Ramos (cell line): ENCODE results near the gene NEU4.
"Not testable (repeated sequence)": the region's sequence is repeated elsewhere in the genome, so short reads cannot be mapped to it uniquely, and the experiment has no call there.

Experiments used
- in situ Hi-C: fragments of 300-500 bp; cut with MboI; formaldehyde crosslinking; loops from one replicate; pipeline ENCODE4 v1.14.3; 2022; ENCODE audit warnings: low sequenced_read_pairs; ENCODE audit not compliant: unreplicated experiment

NEU4 gene, protein sequence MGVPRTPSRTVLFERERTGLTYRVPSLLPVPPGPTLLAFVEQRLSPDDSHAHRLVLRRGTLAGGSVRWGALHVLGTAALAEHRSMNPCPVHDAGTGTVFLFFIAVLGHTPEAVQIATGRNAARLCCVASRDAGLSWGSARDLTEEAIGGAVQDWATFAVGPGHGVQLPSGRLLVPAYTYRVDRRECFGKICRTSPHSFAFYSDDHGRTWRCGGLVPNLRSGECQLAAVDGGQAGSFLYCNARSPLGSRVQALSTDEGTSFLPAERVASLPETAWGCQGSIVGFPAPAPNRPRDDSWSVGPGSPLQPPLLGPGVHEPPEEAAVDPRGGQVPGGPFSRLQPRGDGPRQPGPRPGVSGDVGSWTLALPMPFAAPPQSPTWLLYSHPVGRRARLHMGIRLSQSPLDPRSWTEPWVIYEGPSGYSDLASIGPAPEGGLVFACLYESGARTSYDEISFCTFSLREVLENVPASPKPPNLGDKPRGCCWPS

GRCh38 chr2:241808721-241809382 lies at the start of gene NEU4:
Gene NEU4, plus strand, starts transcription at chr2:241809193. Its CDS starts 5,292 bp downstream, at chr2:241814485.
- in situ Hi-C loops: no loop called here

GRCh38 chr2:241759893-241760292 lies 49.1 kb upstream of the NEU4 start:
- in situ Hi-C loops: not testable (repeated sequence)

- in situ Hi-C loops: no loop called here
Measured at GRCh38 chr2:241760301-241760771, 48.7 kb upstream of the NEU4 start.

- in situ Hi-C loops: no loop called here
Measured at GRCh38 chr2:241762321-241762932, 46.6 kb upstream of the NEU4 start.

- in situ Hi-C loops: no loop called here
Measured at GRCh38 chr2:241762933-241763369, 46.0 kb upstream of the NEU4 start.

GRCh38 chr2:241763551-241764274 lies 45.3 kb upstream of the NEU4 start:
- in situ Hi-C loops: no loop called here

DNA sequence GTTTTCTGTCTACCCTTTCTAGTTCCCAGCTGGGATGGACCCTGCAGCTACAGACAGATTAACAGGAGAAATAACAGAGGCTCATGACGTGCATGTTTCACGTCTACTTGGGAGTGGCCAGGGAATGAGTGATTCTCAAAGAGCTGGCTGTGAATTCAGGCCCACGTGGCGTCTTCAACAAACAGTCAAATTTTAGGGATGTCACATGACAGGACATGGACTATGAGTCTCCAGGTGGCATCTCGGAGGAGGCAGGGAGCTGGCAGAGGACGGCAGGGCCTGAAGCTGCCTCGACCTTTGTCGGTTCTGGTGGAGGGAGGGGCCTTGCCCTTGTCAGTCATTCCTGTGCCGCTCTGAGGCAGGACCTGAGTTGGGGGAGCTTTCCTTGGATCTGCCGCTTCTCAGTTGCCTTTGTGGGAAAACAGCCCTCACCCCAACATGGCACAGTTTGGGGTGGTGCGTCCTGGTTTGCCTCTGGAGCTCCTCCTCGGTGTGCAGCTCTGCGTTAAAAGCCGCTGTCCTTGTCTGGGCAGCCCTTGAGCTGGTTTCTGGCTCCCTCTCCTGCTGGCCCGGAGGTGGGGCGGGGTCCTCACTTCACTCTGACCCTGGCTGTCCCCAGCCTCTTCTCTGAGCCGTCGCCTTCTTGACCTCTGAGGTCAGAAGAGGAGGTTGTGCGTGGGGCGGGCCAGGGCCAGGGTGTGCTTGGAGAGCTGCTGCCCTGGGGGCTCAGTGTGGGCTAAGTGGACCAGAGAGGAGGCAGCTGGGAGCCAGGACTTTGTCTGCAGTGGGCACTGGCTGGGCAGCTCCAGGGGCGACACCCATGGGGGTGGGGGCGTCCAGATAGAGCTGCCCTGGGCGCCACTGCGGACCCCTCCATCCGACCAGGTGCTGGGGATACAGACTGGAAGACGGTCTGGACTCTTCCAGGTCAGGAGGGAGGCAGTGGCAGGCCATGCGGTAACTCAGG lies 44.4 kb upstream of the NEU4 start:
- in situ Hi-C loops: no loop called here

- in situ Hi-C loops: no loop called here
Measured at GRCh38 chr2:241767464-241768250, 41.3 kb upstream of the NEU4 start.

- in situ Hi-C loops: no loop called here
Measured at GRCh38 chr2:241768251-241768711, 40.7 kb upstream of the NEU4 start.

GRCh38 chr2:241768850-241769249 lies 40.1 kb upstream of the NEU4 start:
- in situ Hi-C loops: no loop called here

- in situ Hi-C loops: no loop called here
Measured at GRCh38 chr2:241769819-241770184, 39.2 kb upstream of the NEU4 start.

DNA sequence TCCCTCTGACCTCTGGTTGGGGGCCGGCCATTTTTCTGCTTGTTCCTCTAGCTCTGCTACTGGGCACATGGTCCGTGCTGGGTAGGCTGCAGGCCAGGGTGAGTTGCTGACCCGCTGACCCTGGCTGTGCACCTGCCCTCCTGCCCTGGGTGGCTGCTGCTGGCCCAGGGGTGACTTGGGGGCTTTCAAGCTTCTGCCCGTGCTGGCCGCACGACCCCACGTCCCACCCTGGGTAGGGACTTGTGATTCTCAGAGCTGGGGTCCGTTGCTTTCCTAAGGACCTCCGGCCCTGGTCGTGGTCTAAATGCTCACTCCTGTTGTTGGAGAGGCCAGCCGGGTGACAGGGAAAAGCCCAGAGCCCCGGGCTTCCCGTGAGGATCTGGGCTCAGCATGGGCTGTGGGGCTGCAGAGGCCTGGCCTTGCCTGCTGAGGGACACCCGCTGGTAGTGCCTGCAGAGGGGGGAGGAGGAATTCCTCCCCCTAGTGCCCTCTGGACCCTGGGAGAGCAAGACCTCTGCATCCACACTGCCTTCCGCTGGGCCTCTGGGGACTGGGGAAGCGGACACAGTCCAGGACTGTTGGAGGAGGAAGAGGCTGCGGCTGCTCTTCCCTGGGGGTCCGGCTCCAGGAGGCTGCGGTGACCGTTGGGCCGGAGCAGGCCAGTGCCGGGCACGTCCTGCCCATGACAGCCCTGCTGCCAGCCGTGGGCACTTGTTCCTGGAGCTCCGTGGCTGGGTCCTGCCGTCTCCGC lies 38.6 kb upstream of the NEU4 start:
- in situ Hi-C loops: no loop called here

GRCh38 chr2:241770936-241771285 lies 38.1 kb upstream of the NEU4 start:
- in situ Hi-C loops: no loop called here

- in situ Hi-C loops: no loop called here
Measured at GRCh38 chr2:241771286-241772062, 37.5 kb upstream of the NEU4 start.

DNA sequence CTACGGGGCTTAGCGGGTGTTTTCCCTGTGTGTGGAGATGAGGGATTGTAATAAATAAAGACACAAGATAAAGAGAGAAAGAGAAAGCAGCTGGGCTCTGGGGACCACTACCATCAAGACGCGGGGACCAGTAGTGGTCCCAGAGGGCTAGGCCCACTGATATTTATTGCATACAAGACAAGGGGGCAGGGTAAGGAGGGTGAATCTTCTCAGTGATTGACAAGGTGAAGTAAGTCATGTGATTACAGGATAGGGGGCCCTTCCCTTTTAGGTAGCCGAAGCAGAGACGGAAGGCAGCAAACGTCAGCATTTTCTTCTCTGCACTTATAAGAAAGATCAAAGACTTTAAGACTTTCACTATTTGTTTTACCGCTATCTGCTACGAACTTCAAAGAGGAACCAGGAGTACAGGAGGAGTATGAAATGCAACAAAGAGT lies 36.9 kb upstream of the NEU4 start:
- in situ Hi-C loops: no loop called here

DNA sequence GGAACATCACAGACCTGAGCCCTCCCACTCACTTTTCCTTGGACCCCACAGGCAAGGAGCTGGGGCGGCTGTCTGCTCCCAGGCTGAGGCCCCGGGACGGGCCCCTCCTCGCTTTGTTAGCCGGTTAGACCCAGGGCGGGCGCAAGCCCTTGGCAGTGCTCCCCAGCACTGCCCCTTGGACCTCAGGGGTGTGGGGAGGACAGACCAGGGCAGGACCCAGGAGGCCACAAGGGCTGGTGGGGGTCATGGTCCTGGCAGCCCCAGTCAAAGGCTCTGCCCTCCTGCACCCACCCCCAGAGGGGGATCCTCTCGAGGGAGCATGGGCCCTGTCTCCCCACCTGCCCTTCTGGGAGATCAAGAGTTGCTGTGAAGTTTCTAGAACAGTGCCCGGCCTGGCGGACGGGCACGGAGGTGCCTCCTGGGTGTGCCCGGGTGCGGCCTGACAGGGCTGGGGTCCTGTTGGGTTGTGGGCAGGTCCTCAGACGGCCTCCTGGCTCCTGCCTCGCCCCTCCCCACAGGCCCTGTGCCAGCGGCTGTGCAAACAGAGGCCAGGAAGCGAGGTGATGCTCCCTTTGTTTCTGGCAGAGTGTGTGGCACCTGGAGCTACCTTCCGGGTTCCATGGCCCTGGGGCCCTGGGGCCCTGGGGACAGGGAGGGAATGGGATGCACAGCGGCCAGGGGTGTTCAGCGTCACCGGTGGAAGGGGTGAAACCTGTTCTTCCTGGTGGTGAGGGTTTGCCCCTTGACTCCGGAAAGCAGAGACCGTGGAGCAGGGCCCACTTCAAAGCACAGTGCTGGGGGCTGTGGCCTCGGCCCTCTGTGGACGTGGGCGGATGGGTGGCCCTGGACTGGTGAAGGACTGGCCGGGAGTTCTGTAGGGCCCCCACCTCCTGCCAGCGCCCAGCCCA lies 35.2 kb upstream of the NEU4 start:
- in situ Hi-C loops: no loop called here
